Activated T-cell treated with anti-CD3 and anti-CD28 coated beads for 24 hours (primary cell): ENCODE measurements around the gene TNFRSF21.
"Not testable (repeated sequence)": the region's sequence is repeated elsewhere in the genome, so short reads cannot be mapped to it uniquely, and the experiment has no call there.

Source experiments
- DNase-seq: peaks from one replicate; pipeline ENCODE4 v3.0.0-alpha.2; 2020; ENCODE audit warnings: low read depth

TNFRSF21 gene

DNA sequence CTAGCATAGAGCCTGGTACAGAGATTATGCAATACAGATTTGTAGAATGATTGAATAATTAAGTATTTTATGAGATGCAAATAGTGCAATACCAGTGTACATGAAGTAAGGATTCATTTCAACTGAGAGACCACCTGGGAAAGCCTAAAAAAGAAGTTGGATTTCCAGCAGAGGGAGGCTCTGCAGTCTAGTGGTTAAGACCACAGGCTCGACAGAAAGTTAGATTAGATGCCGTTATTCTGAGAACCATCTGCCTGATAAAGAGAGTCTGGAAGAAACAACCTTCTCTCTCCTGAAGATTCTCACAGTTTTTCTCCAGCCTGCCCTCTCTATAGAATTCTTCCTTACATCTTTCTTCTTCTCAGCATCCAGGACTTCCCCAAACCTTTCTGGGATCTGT lies 13.6 kb upstream of the TNFRSF21 start:
- no peak for DNase-seq

DNA sequence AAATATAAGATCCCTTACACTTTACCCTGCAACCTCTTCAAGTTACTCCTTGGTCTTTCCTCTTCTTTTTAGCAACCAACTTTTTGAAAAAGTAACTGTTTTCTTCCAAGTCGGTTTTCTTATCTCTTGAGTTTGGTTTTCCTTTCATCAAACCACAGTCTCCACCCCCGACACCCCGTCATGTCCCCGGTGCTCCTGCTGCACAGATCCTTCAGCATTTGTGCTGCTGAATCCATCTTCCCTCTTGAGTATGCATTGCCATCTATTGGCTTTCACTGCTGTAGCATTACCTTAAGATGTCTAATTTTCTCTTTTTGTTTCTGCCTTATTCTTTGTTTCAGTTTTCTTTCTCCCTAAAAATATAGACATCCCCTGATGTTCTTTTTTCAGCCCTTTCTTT lies 11.9 kb upstream of the TNFRSF21 start:
- no peak for DNase-seq

DNA sequence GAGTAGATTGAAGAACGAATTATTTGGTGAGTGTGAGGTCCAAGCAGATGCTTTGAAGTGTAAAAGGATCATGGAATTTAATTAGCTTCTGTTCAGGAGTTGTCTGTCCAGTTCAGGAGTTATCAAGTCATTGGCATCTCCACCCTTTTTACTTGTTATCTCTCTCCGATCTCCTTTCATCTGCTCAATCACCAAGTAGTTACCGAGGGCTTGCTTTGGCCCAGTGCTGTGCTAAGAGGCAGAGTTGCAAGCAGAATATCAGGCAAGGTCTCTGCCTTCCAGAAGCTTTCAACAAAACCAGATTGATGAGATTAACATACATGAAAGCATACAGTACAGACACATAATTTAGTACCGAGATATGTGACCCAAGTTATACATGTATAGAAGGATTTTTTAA lies 10.2 kb upstream of the TNFRSF21 start:
- DNase-seq = no peak

DNA sequence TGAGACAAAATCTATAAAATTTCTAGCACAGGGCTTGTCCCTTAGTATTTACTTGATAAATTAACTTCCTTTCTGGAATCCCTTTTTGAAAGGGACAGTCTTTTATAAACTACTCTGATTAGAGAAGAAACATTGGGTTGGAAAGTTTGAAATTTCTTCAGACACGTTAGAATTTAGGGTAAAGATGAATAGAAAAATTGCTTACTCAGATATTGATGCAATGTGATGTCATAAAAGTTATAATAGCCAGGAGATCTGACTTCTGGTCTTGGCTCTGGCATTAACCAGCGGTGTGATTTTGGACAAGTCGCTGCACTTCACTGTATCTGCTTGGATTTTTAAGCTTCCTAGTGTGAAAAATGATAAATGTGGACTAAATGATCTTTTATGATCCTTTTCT lies 9.7 kb upstream of the TNFRSF21 start:
- no peak for DNase-seq

DNA sequence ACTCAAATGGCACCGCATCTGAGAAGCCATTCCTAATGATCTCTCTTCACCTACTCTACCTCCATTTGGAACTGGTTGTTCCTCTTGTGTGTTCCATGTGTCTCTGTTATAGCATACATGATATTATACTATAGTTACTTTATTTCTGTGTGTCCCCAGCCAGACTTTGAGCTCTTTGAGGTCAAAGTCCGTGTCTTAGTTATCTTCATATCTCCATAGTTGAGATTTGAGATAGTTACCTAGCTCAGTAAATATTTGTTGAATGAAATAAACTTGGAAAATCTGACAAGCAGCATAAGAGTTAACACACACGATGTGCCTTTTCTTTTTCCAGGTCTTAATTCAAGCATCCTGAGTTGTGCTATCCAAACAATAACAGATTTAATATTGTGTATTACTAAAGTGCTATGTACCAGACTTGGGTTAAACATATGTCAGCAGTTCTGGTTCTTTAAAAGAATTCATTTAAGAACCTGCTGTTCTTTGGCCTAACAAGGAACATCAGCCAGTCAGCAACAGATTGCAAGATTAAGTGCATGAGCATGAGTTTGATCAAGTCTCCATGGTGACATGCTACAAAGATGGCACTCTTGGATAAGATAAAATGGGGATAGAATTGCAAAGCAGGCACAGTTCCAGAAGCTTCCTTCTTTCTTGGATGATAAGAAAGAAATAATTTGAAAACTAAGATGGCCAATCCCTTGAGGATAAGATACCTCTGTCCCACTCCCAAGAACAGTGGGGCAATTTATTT lies 8.7 kb upstream of the TNFRSF21 start:
- no peak for DNase-seq

DNA sequence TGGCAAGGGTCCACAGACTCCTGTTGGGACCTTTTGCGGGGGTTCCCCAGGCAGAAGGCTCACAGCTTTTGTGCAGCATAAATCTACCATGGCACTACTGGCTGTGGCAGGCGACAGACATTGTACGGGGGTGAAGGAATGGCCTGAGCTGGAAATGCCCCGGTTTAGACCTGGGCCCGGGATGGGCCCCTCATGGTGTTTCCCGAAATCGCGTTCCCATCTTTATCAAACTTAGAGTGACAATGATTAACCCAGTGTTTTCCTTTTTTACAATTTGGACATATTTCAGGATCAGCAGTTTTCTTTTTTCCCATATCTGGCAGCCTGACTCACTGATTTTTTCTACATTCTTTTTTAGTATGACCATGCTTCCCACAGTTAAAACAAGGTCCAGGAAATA lies 5.5 kb upstream of the TNFRSF21 start:
- DNase-seq = not testable (repeated sequence)

DNA sequence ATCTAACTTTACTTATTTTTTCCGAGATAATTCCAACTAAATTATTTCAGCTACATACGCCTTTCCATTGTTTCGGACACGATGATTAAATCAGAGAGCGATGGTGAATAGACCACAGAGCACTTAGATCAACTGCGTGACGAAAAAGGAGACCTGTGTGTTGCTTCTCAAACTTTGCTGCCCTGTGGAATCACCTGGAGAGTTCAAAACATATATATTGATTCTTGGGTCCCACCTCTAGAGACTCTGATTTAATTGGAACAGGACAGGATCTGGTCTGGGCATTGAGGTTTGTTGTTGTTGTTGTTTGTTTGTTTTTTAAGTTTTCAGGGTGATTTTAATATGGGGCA lies 401 bp upstream of the TNFRSF21 start:
- no peak for DNase-seq

DNA sequence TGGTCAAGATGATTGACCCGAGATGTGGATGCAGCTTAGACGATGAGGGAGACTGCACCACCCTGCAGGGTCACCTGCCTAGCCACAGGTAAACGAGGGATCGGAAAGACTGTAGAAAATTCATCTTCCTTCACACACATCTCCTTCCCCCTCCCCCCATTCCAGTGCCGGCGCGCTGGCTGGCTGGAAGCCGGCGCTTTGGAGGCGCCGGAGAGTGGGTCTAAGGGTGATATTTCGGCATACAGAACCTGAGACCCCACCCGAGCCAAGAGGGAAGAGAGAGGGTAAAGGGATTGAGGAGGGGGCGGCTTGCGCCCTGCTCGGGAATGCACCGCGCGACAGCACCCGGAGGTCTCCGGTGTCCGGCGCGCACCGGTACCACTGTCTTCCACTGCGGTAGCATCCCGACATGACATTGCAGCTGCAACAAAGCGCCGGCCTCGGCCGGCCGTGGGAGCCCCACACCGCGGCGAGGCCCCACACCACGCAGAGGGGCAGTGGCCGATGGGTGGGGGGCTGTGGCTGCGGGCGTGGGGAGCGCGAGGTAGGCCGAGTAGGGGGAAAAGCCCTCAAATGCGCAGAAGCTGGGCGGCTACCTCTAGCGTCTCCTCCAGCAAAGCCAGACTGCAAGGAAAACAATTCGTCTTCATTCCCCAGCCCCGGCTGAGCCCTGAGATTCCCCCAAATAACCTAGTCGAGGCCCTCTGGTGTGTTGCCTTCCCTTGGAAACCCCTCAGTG lies 984 bp downstream of the TNFRSF21 start:
- peak; percentile 1 for DNase-seq

DNA sequence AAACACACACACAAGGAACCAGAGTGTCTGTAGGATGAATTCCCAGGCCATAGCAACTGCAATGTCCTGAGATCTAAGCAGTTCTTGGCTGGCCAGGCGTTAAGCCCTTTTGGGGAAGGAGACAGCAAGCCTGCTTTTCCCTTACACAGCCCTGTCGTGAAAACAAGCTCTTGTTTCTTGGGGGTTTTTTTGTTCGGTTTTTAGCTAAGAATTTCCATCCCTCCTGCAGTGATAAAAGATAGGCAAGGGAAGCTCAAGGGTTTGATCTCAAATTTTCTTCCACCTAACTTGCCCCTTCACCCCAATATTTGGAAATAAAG lies 1.5 kb downstream of the TNFRSF21 start:
- no peak for DNase-seq

DNA sequence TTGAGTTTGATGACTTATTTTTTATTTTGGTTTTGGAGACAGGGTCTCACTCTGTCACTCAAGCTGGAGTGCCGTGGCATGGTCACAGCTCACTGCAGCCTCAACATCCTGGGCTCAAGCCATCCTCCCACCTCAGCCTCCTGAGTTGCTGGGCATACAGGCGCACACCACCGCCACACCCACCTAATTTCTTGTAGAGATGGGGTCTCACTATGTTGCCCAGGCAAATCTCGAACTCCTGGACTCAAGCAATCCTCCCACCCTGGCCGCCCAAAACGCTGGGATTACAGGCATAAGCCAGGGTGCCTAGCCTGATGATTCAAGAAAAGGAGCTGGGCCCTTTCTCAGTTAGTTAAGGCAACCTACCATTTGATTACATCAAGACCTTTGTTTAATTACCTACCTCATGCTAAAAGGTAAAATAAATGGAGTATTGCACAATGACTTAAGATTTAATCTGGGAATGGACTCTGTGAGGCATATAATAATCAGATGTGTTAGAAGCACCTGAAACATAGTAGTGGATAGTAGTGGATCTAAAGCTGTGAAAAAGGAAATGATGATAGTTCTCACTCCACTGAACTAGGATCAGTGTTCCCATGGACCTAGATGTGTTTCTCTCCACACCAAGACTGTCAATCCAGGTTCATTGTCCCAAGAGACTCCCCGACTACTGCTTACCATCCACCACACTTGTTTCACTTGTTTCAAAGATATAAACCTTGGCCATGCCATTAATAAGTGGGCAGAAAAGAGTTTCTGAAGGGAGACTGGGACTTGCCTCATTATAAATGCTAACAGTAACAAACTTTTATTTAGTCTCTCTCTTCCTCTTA lies 2.1 kb downstream of the TNFRSF21 start:
- no peak for DNase-seq

DNA sequence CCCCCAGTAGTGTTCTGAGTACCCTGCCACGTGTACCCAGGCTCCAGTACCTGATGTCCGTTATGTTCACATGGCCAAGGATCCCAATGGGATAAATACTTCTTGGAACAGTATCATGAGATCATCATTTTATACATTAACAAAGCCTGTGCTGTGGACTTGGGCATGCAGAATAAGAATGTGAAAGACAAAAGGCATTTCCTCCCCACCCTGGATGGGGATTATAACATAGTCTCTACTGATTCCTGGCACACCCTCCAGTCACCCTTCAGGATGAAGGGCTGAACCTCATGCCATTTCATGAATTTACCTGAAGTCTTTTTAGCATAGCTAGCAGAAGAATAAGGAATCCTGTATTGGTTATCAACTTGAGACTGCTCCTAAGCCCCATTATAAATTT lies 2.8 kb downstream of the TNFRSF21 start:
- DNase-seq = no peak

DNA sequence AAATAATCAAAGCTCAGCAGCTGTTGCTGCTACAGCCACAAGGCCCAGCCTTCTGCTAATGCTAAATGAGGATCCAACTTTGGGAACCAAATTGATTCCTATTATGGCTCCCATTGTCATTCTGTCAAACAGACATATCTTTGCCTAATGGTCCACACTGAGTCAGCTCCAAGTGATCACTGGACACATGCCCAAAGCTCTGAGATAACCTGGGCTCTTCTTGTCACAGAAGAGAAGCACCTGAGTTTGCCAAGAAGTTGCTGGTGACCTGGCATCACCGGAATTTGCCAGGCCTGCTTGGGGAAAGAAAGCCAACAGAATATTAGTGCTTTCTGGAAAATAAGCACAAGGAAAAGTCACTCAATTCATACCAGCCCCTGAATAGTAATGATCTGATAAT lies 5.8 kb downstream of the TNFRSF21 start:
- no peak for DNase-seq

DNA sequence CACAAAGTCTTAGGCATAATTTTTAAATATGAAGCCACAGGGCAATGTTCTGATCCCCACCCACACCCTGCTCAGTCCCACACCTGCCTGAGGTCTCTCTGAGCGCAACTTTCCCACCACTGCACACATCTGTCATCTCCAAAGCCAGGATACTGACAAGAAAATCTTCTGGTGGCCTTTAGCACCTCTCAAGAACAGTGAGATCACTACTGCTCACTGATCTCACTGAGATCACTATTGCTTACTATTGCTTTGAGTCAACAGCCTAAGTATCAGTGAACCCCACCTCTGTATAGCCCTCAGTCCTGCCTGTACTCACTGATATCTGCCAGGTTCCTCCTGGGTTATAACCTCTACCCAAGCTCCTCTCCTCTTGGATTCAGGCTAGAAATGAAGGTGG lies 6.4 kb downstream of the TNFRSF21 start:
- DNase-seq = no peak

DNA sequence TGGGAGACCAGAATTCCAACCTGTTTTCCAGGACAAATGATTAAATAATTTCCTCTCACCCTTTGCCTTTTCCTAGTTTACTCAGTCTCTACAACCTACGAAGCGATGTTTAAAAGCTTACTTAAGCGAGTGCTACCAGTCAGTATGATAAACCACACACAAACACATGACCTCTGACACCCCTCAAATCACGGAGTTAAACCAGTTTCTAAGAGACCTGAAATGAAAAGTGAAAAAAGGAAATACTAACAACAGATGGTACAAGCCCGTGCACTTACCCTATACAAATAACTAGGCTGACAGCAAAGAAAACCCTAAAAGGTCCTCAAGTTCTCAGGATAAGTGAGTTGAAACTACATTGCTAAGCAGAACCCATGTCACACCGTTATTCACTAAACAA lies 7.7 kb downstream of the TNFRSF21 start:
- DNase-seq = no peak

DNA sequence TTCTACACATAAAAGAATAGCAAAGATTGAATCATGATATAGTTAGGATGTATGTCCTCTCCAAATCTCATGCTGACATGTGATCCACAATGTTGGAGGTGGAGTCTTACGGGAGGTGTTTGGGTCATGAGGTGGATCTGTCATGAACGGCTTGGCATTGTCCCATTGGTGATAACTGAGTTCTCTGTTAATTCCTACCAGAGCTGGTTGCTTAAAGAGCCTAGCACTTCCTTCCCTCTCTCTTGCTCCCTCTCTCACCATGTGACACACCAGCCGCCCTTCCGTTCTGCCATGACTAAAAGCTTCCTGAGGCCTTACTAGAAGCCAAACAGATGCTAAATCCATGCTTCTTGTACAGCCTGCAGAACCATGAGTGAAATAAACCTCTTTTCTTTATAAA lies 8.3 kb downstream of the TNFRSF21 start:
- no peak for DNase-seq

DNA sequence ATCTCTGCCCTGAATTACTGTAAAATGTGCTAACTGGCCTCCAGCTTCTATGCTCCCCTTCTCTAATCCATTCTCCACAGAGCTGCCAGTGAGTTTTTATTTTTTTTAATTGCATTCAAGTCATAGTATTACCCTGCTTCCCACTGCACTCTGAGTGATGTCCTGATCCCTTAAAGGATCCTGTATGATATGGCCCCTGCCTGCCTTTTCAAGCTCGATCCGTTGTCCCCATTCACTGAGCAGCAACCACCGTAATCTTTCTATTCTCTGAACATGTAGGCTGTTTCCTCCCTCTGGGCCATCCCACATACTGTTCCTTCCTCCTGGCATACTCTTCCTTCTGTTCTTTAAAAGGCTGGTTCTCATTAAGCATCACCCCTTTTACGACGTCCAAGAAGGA lies 9.3 kb downstream of the TNFRSF21 start:
- DNase-seq = no peak

DNA sequence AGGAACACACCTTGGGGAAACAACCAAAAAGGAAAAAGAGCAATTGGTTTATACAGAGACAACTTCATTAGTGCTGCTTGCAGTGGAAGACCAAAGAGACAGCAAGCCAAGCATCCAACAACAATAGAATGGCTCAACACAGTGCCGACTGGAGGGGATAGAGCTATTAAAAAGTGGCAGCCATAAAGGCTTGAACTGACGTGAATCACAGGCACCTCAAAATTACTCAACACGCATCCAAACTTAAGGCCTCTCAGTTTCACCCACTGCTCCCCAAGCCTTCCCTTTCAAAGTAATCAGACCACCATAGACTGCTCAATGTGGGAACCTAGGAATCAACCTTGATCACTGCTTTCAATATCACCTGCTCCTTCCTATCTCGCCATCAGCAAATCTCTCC lies 9.7 kb downstream of the TNFRSF21 start:
- DNase-seq = no peak

DNA sequence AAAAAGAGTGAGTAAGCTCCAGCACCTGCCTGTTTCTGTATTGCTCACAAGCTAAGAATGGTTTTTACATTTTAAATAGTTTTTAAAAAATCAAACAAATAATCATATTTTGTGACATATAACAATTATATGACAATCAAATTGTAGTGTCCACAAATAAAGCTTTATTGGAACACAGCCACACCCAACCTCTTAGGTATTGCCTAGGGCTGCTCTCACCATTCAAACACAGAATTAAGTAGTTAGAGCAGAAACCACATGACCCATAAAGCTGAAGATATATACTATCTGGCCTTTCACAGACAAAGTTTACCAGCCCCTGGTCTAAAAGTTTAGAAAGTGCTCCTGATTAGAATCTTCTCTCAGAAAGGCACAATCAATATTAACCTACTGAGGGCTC lies 11.2 kb downstream of the TNFRSF21 start:
- no peak for DNase-seq

DNA sequence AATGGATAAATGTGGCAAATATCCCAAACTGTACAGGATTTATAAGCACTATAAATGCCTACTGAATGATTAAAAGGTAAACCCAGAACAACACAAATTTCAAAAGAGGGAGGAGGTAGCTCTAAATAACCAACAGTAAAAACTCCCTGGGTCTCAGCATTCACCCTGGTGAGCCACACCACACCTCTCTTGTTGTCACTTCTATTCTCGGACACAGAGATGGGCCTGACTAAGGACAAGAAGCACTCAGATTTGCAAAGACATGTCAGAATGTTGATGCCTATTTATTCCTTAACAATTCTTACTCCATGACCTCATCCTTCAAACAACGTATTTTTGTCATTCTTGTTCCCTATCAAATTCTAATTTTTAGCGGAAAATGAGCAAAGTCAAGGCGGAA lies 14.7 kb downstream of the TNFRSF21 start:
- DNase-seq = no peak

DNA sequence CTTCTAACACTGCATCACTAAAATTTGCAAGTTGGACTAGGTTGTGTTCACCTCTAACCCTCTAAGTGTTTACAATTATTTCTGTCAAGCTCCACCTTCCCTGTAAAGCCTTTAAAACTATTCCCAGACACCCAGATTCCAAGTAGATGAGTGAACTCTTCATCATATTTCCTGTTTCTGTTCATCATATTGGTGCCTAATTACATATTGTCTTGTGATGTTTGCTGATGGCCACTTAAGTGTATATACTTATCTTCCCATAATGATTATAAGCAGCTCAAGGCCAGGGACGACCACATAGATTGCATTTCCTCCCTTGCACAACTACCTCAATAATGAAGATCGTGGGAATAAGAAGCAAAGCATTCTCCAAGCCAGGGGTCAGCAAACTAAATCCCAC lies 16.8 kb downstream of the TNFRSF21 start:
- no peak for DNase-seq

DNA sequence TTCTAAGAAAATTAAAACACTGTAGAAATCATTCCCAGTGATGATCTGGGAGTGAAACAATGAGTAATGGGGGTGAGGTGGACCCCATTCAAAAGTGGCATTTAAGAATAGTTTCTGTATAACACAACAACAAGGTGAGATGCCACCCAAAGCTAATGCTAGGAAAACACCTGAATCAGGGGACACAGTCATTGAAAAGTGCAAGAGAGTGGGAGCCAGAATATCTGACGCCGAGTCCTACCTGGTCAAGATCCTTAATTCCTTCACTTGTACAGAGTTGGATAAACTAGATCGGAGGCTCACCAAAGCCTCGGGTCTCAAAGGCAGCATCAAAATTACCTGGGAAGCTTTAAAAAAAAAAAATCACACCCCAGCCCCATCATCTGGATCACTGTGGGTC lies 17.7 kb downstream of the TNFRSF21 start:
- no peak for DNase-seq

DNA sequence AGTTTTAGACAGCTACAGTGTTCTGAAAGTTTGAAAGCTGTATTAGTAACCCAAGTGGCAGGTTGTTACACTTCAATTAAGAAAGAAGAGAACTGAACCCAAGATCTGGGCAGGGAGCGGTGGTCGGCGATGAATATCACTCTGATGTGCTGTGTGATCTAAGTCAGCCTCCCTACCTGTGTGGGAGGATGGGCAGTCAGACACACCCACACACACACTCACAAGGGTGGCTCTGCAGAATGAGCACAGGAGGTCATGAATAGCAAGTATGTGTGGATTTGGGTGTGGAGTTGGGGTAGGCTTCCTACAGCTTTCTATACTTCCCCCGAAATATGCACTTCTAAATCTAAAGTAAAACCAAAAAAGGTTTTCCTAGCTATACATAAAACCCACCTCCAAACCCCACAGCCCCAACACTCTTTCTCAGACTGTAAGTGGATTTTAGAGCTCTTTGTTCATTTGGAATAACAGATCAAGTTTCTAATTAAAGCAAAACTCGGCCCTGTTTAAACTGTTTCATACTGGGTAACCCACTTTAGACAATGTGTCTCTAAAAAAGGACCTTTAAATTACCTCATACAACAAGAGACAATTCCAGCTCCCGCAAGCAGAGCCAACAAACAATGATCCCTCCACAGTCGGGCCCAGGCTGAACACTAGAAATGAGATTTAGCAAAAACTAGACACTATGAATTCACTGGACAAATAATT lies 19.4 kb downstream of the TNFRSF21 start:
- DNase-seq = no peak
